ENCODE data around the gene S1PR3.

The S1PR3 gene

DNA sequence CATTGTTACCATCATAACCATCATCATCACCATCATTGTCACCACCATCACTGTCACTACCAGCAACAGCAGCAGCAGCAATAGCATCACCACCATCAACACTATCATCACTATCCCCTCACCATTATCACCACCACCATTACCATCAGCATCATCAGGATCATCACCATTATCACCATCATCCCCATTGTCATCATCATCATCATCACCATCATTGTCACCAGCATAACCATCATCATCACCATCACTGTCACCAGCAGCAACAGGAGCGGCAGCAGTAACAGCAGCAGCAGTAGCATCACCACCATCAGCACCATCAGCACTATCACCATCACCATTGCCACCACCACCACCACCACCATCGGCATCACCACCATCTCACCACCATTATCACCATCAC lies 48.4 kb downstream of the S1PR3 start:
- DNase-seq, result no peak

DNA sequence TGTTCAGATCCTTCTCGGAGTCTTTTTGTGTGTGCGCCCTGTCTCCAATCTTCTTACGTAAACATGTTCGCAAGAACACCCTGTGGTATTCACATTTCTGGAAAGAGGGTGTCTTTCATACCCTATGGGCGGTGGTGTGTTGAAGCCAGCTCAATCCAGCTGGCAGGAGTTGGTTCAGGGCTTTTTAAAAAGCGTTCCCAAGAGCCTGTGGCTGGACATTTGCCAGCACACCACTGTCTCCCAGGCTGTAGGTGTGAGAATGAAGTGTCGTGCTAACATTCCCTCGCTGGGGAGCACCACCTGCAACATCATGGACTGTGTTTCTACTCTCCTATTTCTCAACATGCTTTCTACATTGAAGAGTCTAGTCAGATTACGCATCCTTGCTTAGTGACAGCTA lies 51.7 kb downstream of the S1PR3 start:
- DNase-seq, result no peak

GRCh38 chr9:89044104-89044503 lies 52.8 kb downstream of the S1PR3 start:
- DNase-seq, result no peak

- DNase-seq, result no peak
These were observed 53.6 kb downstream of the S1PR3 start for GRCh38 chr9:89044881-89045280.

DNA sequence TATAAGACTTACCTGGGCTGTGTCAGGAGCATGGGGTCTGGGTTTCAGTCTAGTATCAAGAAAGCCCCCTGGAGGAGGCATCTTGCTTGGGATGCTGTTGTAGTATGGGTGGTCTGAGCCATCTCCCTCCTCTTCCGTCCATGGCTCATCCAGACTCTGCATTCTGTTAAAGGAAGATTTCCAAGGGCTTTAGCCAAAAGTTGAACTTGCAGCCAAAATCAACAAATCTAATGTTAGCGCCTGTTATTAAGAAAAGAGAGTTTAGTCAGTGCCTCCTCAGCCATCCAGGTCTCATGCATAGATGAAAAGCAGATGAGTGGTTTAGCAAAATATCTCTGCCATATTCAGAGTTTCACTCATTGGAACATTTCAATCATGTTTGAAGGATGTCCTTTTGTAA lies 55.6 kb downstream of the S1PR3 start:
- no peak for DNase-seq

DNA sequence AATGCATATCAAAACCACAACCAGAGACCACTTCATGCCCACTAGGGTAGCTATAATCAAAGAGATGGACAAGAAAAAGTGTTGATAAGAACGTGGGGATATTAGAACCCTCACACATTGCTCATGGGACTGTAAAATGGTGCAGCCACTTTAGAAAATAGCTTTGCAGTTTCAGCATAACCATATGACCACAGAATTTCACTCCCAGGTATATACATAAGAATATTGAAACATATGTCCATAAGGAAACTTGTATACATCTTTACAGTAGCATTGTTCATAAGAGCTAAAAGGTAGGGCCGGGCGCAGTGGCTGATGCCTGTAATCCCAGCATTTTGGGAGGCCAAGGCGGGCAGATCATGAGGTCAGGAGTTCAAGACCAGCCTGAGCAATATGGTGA lies 56.4 kb downstream of the S1PR3 start:
- DNase-seq, result no peak

DNA sequence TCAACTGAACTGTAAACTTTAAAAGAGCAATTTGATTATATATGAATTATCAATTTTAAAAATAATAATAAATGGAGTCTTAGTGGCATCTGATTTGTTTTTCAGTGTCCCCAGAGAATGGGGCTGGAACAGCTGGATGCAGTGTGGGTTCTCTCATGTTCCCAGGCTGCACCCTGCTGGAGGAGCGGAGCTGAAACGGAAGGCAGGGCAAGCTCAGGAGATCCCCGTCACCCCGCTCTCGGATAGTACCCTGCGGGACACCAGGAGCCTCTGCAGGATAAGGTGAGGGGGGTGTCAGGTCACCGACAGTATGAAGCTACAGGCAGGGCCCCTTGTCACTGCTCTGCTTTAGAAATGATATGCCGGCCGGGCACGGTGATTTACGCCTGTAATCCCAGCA lies 57.3 kb downstream of the S1PR3 start:
- no peak for DNase-seq

- no peak for DNase-seq
These were observed 58.4 kb downstream of the S1PR3 start for GRCh38 chr9:89049646-89050045.

DNA sequence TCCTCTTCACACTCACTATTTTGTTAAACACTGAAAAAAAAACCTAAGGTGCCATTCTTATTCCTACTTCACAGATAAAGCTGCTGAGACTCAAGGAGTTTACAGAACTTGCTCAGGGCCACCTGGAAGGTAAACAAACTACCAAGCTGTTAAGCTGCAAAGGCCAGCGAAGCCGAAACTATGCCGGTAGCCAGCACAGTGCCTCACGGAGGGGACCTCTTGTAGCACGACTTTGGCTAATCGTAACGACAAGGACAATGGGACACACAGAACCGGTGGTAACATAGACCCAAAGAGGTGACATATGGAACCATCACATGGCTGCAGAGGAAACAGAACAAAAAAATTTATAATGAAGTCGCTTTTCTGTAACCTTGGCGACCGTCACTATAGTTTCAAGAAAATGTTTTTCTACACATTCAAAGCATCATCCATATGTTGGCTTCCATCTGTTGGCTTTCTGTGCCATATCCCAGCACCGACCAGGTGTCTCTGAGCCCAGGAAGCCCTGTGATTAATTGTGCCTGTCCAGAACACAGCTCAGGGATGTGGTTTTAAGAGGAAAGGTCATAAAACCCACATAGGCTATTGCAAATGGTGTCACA lies 60.3 kb downstream of the S1PR3 start:
- DNase-seq, result no peak

GRCh38 chr9:89052470-89053097 lies 61.3 kb downstream of the S1PR3 start:
- no peak for DNase-seq

DNA sequence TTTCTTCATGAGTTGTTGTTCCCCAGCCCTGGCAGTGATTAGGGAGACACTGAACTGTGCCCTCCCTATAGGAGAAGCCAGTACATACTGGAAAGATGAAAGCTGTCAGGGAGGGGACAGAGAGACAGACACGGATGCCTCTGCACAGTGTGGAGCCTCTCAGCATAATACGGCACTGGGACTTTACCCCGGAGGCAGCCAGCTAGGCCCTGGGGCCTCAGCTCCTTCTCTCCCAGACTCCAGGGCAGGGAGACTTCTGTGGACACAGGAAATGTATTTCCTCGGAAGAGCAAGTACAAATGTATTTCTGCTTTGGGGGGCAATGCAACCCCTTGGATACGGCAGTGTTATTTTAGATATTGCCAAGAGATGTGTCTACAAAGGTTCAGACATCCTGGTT lies 62.0 kb downstream of the S1PR3 start:
- no peak for DNase-seq

Data from CD4-positive, alpha-beta T cell treated with Interleukin-17A for 1 hour (primary cell).